A549 (cell line): ENCODE results near the gene PSME3IP1. TPM values are rescaled to one million over a fixed set of nuclear protein-coding genes. Genes with fewer than 3 reads are reported as not detected.

Source experiments
- ATAC-seq, 2 experiments: fragments of 200-7000 bp in 1 of 2; fragments of >200 bp in 1 of 2; cut with Nextera tagmentation in 1 of 2; cut with Tn5 transposase in 1 of 2; 3 replicates each; pipeline versions ENCODE4 v1.8.0 to v1.9.1; 2018 to 2020; ENCODE audit warnings: mild to moderate bottlenecking in 1 of 2, moderate library complexity in 1 of 2
- CTCF ChIA-PET: fragments of 300-600 bp; sonication (Branson Sonifier 250); formaldehyde crosslinking; extraction: SDS; loops from one replicate; lab custom pipeline; 2021; ENCODE audit warnings: antibody characterized with exemption, inconsistent platforms; lab: Yijun Ruan, JAX
- POLR2A ChIA-PET: fragments of 350-600 bp; formaldehyde crosslinking; extraction: SDS; loops from one replicate; lab custom pipeline; 2021; ENCODE audit warnings: antibody characterized with exemption, inconsistent platforms; lab: Yijun Ruan, JAX
- DNase-seq, 2 experiments: peaks; one replicate each; pipeline versions ENCODE4 v3.0.0 to v3.0.0-alpha.2; 2011 to 2016; ENCODE audit warnings: low read depth in 1 of 2, low spot score in 1 of 2
- FAIRE-seq: peaks from 2 replicates; lab custom pipeline; 2011; peaks lifted over from hg19 to GRCh38; lab: Jason Lieb, UNC
- H3K27ac ChIP-seq, 2 experiments: fragments of >200 bp; sonication (Bioruptor Twin); formaldehyde crosslinking; 3 replicates each; pipeline ENCODE4 v1.5.1; 2016 to 2017
- H3K4me1 ChIP-seq: fragments of >200 bp; sonication (Bioruptor Twin); formaldehyde crosslinking; 3 replicates; pipeline ENCODE4 v1.6.1; 2016
- H3K4me2 ChIP-seq: fragments of >200 bp; sonication (Bioruptor Twin); formaldehyde crosslinking; 3 replicates; pipeline ENCODE4 v1.6.1; 2016
- H3K4me3 ChIP-seq: fragments of >200 bp; sonication (Bioruptor Twin); formaldehyde crosslinking; 3 replicates; pipeline ENCODE4 v1.5.1; 2016
- H3K9me3 ChIP-seq: fragments of >200 bp; sonication (Bioruptor Twin); formaldehyde crosslinking; 3 replicates; pipeline ENCODE4 v1.6.1; 2016
- CBX2 ChIP-seq: fragments of 200-600 bp; sonication (generic); IDR thresholded peaks from 2 replicates; pipeline ENCODE4 v1.6.1; 2016; ENCODE audit warnings: low read depth, mild to moderate bottlenecking, borderline replicate concordance
- CEBPB ChIP-seq, 2 experiments: fragments of >200 bp in 1 of 2; sonication (Bioruptor Twin) in 1 of 2; formaldehyde crosslinking in 1 of 2; IDR thresholded peaks; 2 replicates each; pipeline ENCODE4 v1.6.1; 2012 to 2016
- EP300 ChIP-seq, 2 experiments: fragments of >200 bp; sonication (Bioruptor Twin); formaldehyde crosslinking; IDR thresholded peaks; 2 replicates in 1 of 2; 3 replicates in 1 of 2; pipeline ENCODE4 v1.6.1; 2016 to 2017
- FOSL2 ChIP-seq, 2 experiments: fragments of 450-650 bp in 1 of 2; fragments of >200 bp in 1 of 2; sonication (Bioruptor Twin) in 1 of 2; formaldehyde crosslinking; IDR thresholded peaks; 2 replicates each; pipeline versions ENCODE4 v1.5.0 to v1.6.1; 2016 to 2020; ENCODE audit warnings: mild to moderate bottlenecking in 1 of 2, moderate library complexity in 1 of 2
- FOXS1 ChIP-seq: fragments of 250-450 bp; sonication (Bioruptor Pico); IDR thresholded peaks from 2 replicates; pipeline ENCODE4 v1.5.0; 2020; ENCODE audit warnings: mild to moderate bottlenecking, moderate library complexity
- JUN ChIP-seq, 2 experiments: fragments of >200 bp; sonication (Bioruptor Twin); formaldehyde crosslinking; IDR thresholded peaks; 2 replicates in 1 of 2; 3 replicates in 1 of 2; pipeline ENCODE4 v1.6.1; 2016 to 2017
- POLR2A ChIP-seq: IDR thresholded peaks from 2 replicates; pipeline ENCODE4 v1.6.1; 2012; ENCODE audit warnings: mild to moderate bottlenecking, low read length
- RNF2 ChIP-seq: fragments of 200-600 bp; sonication (generic); IDR thresholded peaks from 2 replicates; pipeline ENCODE4 v1.6.1; 2016; ENCODE audit warnings: low read depth, mild to moderate bottlenecking, antibody characterized with exemption, moderate library complexity, borderline replicate concordance
- SREBF2 ChIP-seq: fragments of 450-650 bp; IDR thresholded peaks from 2 replicates; pipeline ENCODE4 v1.6.1; 2014; ENCODE audit warnings: mild to moderate bottlenecking, moderate library complexity
- ZFP36 ChIP-seq: fragments of 450-650 bp; IDR thresholded peaks from 2 replicates; pipeline ENCODE4 v1.6.1; 2014; ENCODE audit warnings: borderline replicate concordance; ENCODE audit not compliant: partially characterized antibody
- WGBS: methylation state at CpG from one replicate; pipeline ENCODE4 v1.1.6; 2017; ENCODE audit errors: missing lambda C conversion rate; 5-methylcytosine and 5-hydroxymethylcytosine counted together
- polyA plus RNA-seq, 4 experiments: library from polyadenylated mRNA; depleted of rRNA in 3 of 4; stranded (reverse); fragments of >200 nt; fragmentation: RNase III in 1 of 4; extraction: RNeasy Plus Mini Kit Qiagen cat#74134 plus additional on column Dnase treatment in 1 of 4; gene quantifications; 2 replicates in 3 of 4; 3 replicates in 1 of 4; pipeline ENCODE4 v1.2.3, GENCODE V29; 2011 to 2017
- TF ChIP-seq, protein P1 (sequence below): fragments of 150-350 bp; IDR thresholded peaks from 2 replicates; pipeline ENCODE4 v1.6.1; 2014; ENCODE audit warnings: low read depth, mild to moderate bottlenecking, low read length
- TF ChIP-seq, protein P2 (sequence below): IDR thresholded peaks from 2 replicates; pipeline ENCODE4 v1.6.1; 2012; ENCODE audit warnings: low read depth, borderline replicate concordance
- TF ChIP-seq, protein P3 (sequence below): fragments of 250-450 bp; sonication (Bioruptor Pico); IDR thresholded peaks from 2 replicates; pipeline ENCODE4 v1.5.0; 2021; ENCODE audit warnings: mild to moderate bottlenecking, moderate library complexity, borderline replicate concordance
- TF ChIP-seq, protein P4 (sequence below): fragments of 450-650 bp; IDR thresholded peaks from 2 replicates; pipeline ENCODE4 v1.6.1; 2014; ENCODE audit warnings: antibody characterized with exemption
- TF ChIP-seq, protein P5 (sequence below): fragments of >200 bp; sonication (Bioruptor Twin); formaldehyde crosslinking; IDR thresholded peaks from 2 replicates; pipeline ENCODE4 v1.6.1; 2016
- TF ChIP-seq, protein P6 (sequence below): IDR thresholded peaks from 2 replicates; pipeline ENCODE4 v1.6.1; 2012

PSME3IP1 gene
- polyA plus RNA-seq, 2 of the 4 experiments (the other 2 are of a cell fraction), result 155 to 159 TPM

DNA sequence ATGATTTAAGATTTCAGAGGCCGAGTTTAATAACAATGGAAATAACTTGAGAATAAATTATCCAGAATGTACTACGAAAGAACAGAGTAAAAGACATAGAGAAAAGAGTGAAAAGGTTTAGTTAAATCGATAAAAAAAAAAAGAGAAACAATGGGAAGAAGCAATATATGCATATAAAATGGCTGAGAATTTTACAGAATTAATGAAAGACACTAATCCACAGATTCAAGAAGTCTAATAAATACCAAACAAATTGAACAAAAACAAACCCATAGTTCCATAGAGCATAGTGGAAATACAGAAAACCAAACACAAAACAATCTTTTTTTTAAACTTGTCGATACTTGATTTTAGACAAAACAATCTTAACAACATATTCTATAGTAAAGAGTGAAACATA, 1.7 kb downstream of the PSME3IP1 start:
- DNase-seq (no peak), ATAC-seq (no peak), FAIRE-seq (no peak)
- CTCF ChIA-PET, result interaction anchor here (2.1 kb wide), 1 partner anchor 9 kb away, joined by 4 read pairs; no protein-coding TSS in a partner anchor
- H3K4me1 ChIP-seq, result peaks cover 18% of the 10 kb centered on the region
- WGBS, result 93% methylated on average over 4 of the region's 4 CpGs
- H3K9me3 ChIP-seq, result no peaks in the 10 kb centered on the region
- H3K27ac ChIP-seq, result no peak overlapping the region
- peak overlapping the region; percentile 95 for H3K4me2 ChIP-seq
- POLR2A ChIA-PET, result interaction anchor here (0.8 kb wide), 1 partner anchor 13 kb away, joined by 4 read pairs; no protein-coding TSS in a partner anchor
- H3K4me3 ChIP-seq, result no peak overlapping the region; the same call in 2 of the 3 replicates
- TF ChIP-seq ZFP36, result no peak
- no peak for TF ChIP-seq CEBPB (IDR thresholded peaks at IDR 0.05)
- TF ChIP-seq, protein P1, sequence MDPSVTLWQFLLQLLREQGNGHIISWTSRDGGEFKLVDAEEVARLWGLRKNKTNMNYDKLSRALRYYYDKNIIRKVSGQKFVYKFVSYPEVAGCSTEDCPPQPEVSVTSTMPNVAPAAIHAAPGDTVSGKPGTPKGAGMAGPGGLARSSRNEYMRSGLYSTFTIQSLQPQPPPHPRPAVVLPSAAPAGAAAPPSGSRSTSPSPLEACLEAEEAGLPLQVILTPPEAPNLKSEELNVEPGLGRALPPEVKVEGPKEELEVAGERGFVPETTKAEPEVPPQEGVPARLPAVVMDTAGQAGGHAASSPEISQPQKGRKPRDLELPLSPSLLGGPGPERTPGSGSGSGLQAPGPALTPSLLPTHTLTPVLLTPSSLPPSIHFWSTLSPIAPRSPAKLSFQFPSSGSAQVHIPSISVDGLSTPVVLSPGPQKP, result no peak
- TF ChIP-seq, protein P2, sequence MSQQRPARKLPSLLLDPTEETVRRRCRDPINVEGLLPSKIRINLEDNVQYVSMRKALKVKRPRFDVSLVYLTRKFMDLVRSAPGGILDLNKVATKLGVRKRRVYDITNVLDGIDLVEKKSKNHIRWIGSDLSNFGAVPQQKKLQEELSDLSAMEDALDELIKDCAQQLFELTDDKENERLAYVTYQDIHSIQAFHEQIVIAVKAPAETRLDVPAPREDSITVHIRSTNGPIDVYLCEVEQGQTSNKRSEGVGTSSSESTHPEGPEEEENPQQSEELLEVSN, result no peak
- TF ChIP-seq, protein P3, sequence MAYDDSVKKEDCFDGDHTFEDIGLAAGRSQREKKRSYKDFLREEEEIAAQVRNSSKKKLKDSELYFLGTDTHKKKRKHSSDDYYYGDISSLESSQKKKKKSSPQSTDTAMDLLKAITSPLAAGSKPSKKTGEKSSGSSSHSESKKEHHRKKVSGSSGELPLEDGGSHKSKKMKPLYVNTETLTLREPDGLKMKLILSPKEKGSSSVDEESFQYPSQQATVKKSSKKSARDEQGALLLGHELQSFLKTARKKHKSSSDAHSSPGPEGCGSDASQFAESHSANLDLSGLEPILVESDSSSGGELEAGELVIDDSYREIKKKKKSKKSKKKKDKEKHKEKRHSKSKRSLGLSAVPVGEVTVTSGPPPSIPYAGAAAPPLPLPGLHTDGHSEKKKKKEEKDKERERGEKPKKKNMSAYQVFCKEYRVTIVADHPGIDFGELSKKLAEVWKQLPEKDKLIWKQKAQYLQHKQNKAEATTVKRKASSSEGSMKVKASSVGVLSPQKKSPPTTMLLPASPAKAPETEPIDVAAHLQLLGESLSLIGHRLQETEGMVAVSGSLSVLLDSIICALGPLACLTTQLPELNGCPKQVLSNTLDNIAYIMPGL (CRISPR knock-in tag), result no peak
- no peak for TF ChIP-seq CBX2
- TF ChIP-seq FOXS1 (CRISPR knock-in tag), result no peak
- TF ChIP-seq POLR2A, result no peak
- TF ChIP-seq, protein P4, sequence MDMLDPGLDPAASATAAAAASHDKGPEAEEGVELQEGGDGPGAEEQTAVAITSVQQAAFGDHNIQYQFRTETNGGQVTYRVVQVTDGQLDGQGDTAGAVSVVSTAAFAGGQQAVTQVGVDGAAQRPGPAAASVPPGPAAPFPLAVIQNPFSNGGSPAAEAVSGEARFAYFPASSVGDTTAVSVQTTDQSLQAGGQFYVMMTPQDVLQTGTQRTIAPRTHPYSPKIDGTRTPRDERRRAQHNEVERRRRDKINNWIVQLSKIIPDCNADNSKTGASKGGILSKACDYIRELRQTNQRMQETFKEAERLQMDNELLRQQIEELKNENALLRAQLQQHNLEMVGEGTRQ, result no peak
- no peak for TF ChIP-seq FOSL2 (IDR thresholded peaks at IDR 0.05)
- no peak for TF ChIP-seq FOSL2 (CRISPR knock-in tag; IDR thresholded peaks at IDR 0.05)

DNA sequence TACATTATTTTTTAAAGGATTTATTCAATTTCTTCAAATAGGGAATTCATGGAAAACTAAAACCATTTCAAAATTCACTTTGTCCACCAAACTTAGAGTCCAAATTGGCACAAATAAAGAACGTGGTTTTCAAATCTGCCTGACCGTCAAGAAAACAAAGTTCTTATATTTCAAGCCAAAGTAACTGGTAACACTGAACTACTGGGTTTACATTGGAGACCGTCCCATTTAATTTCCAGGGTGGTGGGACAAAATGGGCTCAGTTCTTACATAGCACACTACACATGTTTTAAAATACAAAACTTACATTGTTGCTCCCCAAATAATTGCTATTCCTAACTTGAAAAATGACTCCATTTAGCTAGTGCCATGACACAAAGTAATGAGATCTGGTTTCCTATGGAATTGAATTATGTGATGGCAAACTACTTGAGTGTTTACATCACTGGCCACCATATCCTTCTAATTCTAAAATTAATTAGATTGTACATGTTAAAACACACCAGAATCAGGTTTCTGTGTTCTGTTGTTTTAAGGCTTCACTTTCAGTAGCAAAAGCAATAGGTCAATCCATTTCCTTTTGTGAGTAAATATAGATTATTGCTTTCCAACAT, 6.5 kb downstream of the PSME3IP1 start:
- Histone ChIP-seq H3K9me3 (no peaks in the 10 kb centered on the region), H3K4me1 (peaks cover 17% of the 10 kb centered on the region)
- TF ChIP-seq, protein P5, sequence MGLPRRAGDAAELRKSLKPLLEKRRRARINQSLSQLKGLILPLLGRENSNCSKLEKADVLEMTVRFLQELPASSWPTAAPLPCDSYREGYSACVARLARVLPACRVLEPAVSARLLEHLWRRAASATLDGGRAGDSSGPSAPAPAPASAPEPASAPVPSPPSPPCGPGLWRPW, result no peak
- TF ChIP-seq POLR2A (no peak), JUN (IDR thresholded peaks at IDR 0.05) (no peak), EP300 (IDR thresholded peaks at IDR 0.05) (no peak), CEBPB (IDR thresholded peaks at IDR 0.05) (no peak), RNF2 (no peak), SREBF2 (no peak)
- TF ChIP-seq, protein P3 (CRISPR knock-in tag), result no peak
- TF ChIP-seq, protein P6, sequence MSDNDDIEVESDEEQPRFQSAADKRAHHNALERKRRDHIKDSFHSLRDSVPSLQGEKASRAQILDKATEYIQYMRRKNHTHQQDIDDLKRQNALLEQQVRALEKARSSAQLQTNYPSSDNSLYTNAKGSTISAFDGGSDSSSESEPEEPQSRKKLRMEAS, result no peak
- TF ChIP-seq, all 56 proteins: peak for 0
- DNase-seq, result no peak
- ChIA-PET CTCF (interaction anchor here (0.8 to 1.5 kb wide), 6 partner anchors 9 to 238 kb away, joined by 3 to 5 read pairs (median 4); no protein-coding TSS in a partner anchor), POLR2A (no interaction called here)
- FAIRE-seq, result no peak
- Histone ChIP-seq H3K4me2 (peak overlapping the region; percentile 44; the same call in 2 of the 3 replicates), H3K4me3 (no peak overlapping the region), H3K27ac (no peak overlapping the region)
- 74% methylated on average over 3 of the region's 3 CpGs for WGBS
- no peak for ATAC-seq
